T1000 (cell line): ENCODE data around the gene TRIP11.

Experiments
- DNase-seq: peaks from one replicate; lab custom pipeline; 2025; ENCODE audit warnings: mixed read lengths; lab: John Stamatoyannopoulos, UW

The TRIP11 gene

DNA sequence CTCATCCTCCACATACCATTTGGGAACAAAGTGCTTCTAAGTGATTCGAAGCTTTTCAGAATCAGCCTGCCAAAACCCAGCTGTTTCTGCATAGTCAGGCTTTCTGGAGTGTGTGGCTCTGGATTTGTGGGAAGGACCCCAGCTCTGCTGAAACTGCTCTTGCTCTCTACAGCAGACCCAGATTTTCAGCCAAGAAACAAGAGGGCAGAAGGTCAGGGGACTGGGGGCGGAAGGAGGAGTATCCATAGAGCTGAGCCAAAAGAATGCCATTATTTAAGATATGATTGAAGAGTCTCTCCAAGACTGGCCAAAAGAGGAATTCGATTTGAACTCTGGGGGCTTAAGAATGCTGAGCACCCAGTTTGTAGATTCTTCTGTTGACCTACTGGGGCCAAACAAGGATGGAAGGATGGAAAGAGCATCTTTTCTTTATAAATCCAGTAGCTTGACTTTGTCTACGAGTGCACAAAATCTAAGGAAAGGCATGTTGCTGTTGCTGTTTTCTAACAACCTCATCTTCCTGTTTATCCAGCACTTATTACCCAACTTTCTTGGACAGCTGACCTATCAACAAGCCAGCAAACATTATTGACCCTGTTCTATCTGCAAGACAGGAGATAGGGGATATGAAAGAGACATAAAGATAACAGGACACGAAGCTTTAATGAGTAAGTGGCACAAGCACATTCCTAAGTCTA lies 121.5 kb downstream of the TRIP11 start:
- no peak for DNase-seq
